RWPE2 (cell line): Measurements from ENCODE around the gene OIT3.

Experiments
- ATAC-seq: fragments of 200-7000 bp; cut with Tn5 transposase; 3 replicates; pipeline ENCODE4 v1.9.1; 2021; ENCODE audit warnings: low read depth
- DNase-seq: peaks from one replicate; pipeline ENCODE4 v3.0.0-alpha.2; 2020; ENCODE audit warnings: low spot score
- H3K27ac ChIP-seq: fragments of 450-650 bp; 2 replicates; pipeline ENCODE4 v1.5.1; 2017; ENCODE audit warnings: mild to moderate bottlenecking; ENCODE audit not compliant: poor library complexity, severe bottlenecking
- H3K27me3 ChIP-seq: fragments of 250-450 bp; sonication (Bioruptor Pico); 2 replicates; pipeline ENCODE4 v1.5.1; 2021; ENCODE audit warnings: mild to moderate bottlenecking, moderate library complexity; ENCODE audit not compliant: insufficient read depth, poor library complexity, severe bottlenecking
- H3K36me3 ChIP-seq: fragments of 250-450 bp; sonication (Bioruptor Pico); 2 replicates; pipeline ENCODE4 v1.5.1; 2020; ENCODE audit warnings: low read depth, mild to moderate bottlenecking, moderate library complexity
- H3K4me1 ChIP-seq: fragments of 250-450 bp; sonication (Bioruptor Pico); 2 replicates; pipeline ENCODE4 v1.5.1; 2021; ENCODE audit warnings: mild to moderate bottlenecking, moderate library complexity; ENCODE audit not compliant: insufficient read depth, poor library complexity, severe bottlenecking
- H3K4me3 ChIP-seq: fragments of 250-450 bp; sonication (Bioruptor Pico); 2 replicates; pipeline ENCODE4 v1.5.1; 2021; ENCODE audit warnings: mild to moderate bottlenecking, moderate library complexity; ENCODE audit not compliant: severe bottlenecking
- H3K9me3 ChIP-seq: fragments of 250-450 bp; sonication (Bioruptor Pico); 2 replicates; pipeline ENCODE4 v1.5.1; 2021; ENCODE audit warnings: mild to moderate bottlenecking, moderate library complexity; ENCODE audit not compliant: severe bottlenecking
- CTCF ChIP-seq: fragments of 450-650 bp; IDR thresholded peaks from one replicate; pipeline ENCODE4 v1.5.1; 2017; ENCODE audit warnings: mild to moderate bottlenecking, moderate library complexity; ENCODE audit not compliant: poor library complexity, severe bottlenecking

OIT3 gene

GRCh38 chr10:72928798-72929197 lies 35.3 kb downstream of the OIT3 start:
- no peak for TF ChIP-seq CTCF
- Histone ChIP-seq H3K27me3 (no peaks in the 10 kb centered on the region), H3K36me3 (no peaks in the 10 kb centered on the region), H3K4me1 (no peaks in the 10 kb centered on the region), H3K9me3 (no peaks in the 10 kb centered on the region), H3K27ac (no peak overlapping the region), H3K4me3 (no peak overlapping the region)
- DNase-seq (no peak), ATAC-seq (no peak)

- Histone ChIP-seq H3K4me3 (no peak overlapping the region), H3K9me3 (no peaks in the 10 kb centered on the region), H3K4me1 (no peaks in the 10 kb centered on the region), H3K27ac (no peak overlapping the region), H3K27me3 (no peaks in the 10 kb centered on the region), H3K36me3 (no peaks in the 10 kb centered on the region)
- no peak for TF ChIP-seq CTCF
- ATAC-seq = no peak
- DNase-seq = no peak
Measured at GRCh38 chr10:72930276-72930675, 36.7 kb downstream of the OIT3 start.

GRCh38 chr10:72932259-72933015 lies 38.9 kb downstream of the OIT3 start:
- Histone ChIP-seq H3K4me1 (no peaks in the 10 kb centered on the region), H3K27me3 (no peaks in the 10 kb centered on the region), H3K27ac (no peak overlapping the region), H3K36me3 (no peaks in the 10 kb centered on the region), H3K9me3 (no peaks in the 10 kb centered on the region), H3K4me3 (no peak overlapping the region)
- DNase-seq (no peak), ATAC-seq (no peak)
- no peak for TF ChIP-seq CTCF

GRCh38 chr10:72935361-72935760 lies 41.8 kb downstream of the OIT3 start:
- no peaks in the 10 kb centered on the region for H3K36me3 ChIP-seq
- H3K4me1 ChIP-seq = no peaks in the 10 kb centered on the region
- DNase-seq = no peak
- TF ChIP-seq CTCF = no peak
- no peaks in the 10 kb centered on the region for H3K27me3 ChIP-seq
- ATAC-seq = no peak
- no peaks in the 10 kb centered on the region for H3K9me3 ChIP-seq
- no peak overlapping the region for H3K27ac ChIP-seq
- H3K4me3 ChIP-seq = no peak overlapping the region

- Histone ChIP-seq H3K27ac (no peak overlapping the region), H3K27me3 (no peaks in the 10 kb centered on the region), H3K4me1 (no peaks in the 10 kb centered on the region), H3K36me3 (no peaks in the 10 kb centered on the region), H3K4me3 (no peak overlapping the region), H3K9me3 (no peaks in the 10 kb centered on the region)
- no peak for TF ChIP-seq CTCF
- DNase-seq (no peak), ATAC-seq (no peak)
Measured at GRCh38 chr10:72943498-72944234, 50.1 kb downstream of the OIT3 start.
